GM12878 (cell line): Measurements from ENCODE around the gene TGFBR3. TPM values are rescaled to one million over a fixed set of nuclear protein-coding genes. Genes with fewer than 3 reads are reported as not detected.

Experiments used
- ATAC-seq: fragments of 200-7000 bp; cut with Tn5 transposase; 3 replicates; pipeline ENCODE4 v1.9.1; 2020; ENCODE audit warnings: mild to moderate bottlenecking, moderate library complexity
- BruUV-seq: library from RNA; stranded (reverse); fragments of 400-500 nt; replicated peaks from 2 replicates; lab custom pipeline; 2021; lab: Mats Ljungman, UMichigan
- CTCF ChIA-PET: fragments of 300-600 bp; sonication (Branson Sonifier 250); formaldehyde crosslinking; extraction: SDS; loops from one replicate; lab custom pipeline; 2021; ENCODE audit warnings: inconsistent platforms; lab: Yijun Ruan, JAX
- POLR2A ChIA-PET: fragments of 350-600 bp; formaldehyde crosslinking; extraction: SDS; loops from one replicate; lab custom pipeline; 2021; ENCODE audit warnings: inconsistent platforms; lab: Charles Lee
- RAD21 ChIA-PET: fragments of 300-600 bp; sonication (Branson Sonifier 250); formaldehyde crosslinking; loops from one replicate; lab custom pipeline; 2023; ENCODE audit warnings: antibody characterized with exemption; ENCODE audit not compliant: unreplicated experiment; lab: Charles Lee
- SMC1A ChIA-PET: fragments of 300-600 bp; sonication (Branson Sonifier 250); formaldehyde crosslinking; loops from one replicate; lab custom pipeline; 2023; ENCODE audit not compliant: unreplicated experiment, uncharacterized antibody; lab: Charles Lee
- DNase-seq: peaks from one replicate; pipeline ENCODE4 v3.0.0-alpha.2; 2011; ENCODE audit warnings: low read depth, low spot score
- FAIRE-seq: peaks from 3 replicates; lab custom pipeline; 2011; peaks lifted over from hg19 to GRCh38; lab: Jason Lieb, UNC
- H2AFZ ChIP-seq: 2 replicates; pipeline ENCODE4 v1.6.0; 2011; ENCODE audit warnings: low read depth, low read length, control low read depth; ENCODE audit not compliant: control insufficient read depth
- H3K27ac ChIP-seq: 2 replicates; pipeline ENCODE4 v1.5.1; 2011; ENCODE audit warnings: control low read depth; ENCODE audit not compliant: control insufficient read depth, insufficient read depth
- H3K27me3 ChIP-seq, 2 experiments: replicated peaks in 1 of 2; 2 replicates each; pipeline versions ENCODE4 v1.6.0 to v1.6.1; 2011; ENCODE audit warnings: low read length in 1 of 2; ENCODE audit not compliant: control insufficient read depth in 2 of 2, insufficient read depth in 2 of 2
- H3K36me3 ChIP-seq, 2 experiments: 2 replicates each; pipeline ENCODE4 v1.5.1; 2011; ENCODE audit warnings: low read length in 1 of 2; ENCODE audit not compliant: control insufficient read depth in 2 of 2, insufficient read depth in 2 of 2
- H3K4me1 ChIP-seq: 2 replicates; pipeline ENCODE4 v1.6.1; 2011; ENCODE audit warnings: mild to moderate bottlenecking, low read length, moderate library complexity, mixed read lengths; ENCODE audit not compliant: control insufficient read depth, insufficient read depth
- H3K4me2 ChIP-seq: 2 replicates; pipeline ENCODE4 v1.6.0; 2011; ENCODE audit warnings: control low read depth; ENCODE audit not compliant: control insufficient read depth, insufficient read depth
- H3K4me3 ChIP-seq: fragments of 200-600 bp; sonication (generic); 2 replicates; pipeline ENCODE4 v1.5.1; 2016
- H3K79me2 ChIP-seq: 2 replicates; pipeline ENCODE4 v1.6.0; 2011; ENCODE audit warnings: low read length; ENCODE audit not compliant: control insufficient read depth, insufficient read depth
- H3K9ac ChIP-seq: 2 replicates; pipeline ENCODE4 v1.8.0; 2011; ENCODE audit warnings: low read length, control low read depth, mixed read lengths; ENCODE audit not compliant: control insufficient read depth, insufficient read depth
- H3K9me3 ChIP-seq: replicated peaks from 3 replicates; pipeline ENCODE4 v1.5.1; 2011; ENCODE audit warnings: mild to moderate bottlenecking, low read length; ENCODE audit not compliant: control insufficient read depth, insufficient read depth
- H4K20me1 ChIP-seq: 2 replicates; pipeline ENCODE4 v1.6.0; 2011; ENCODE audit not compliant: control insufficient read depth, insufficient read depth
- GABPA ChIP-seq: IDR thresholded peaks from 2 replicates; pipeline ENCODE4 v1.6.1; 2014; ENCODE audit warnings: antibody characterized with exemption, low read depth, mild to moderate bottlenecking, inconsistent platforms
- HDAC6 ChIP-seq: fragments of 200-600 bp; sonication (generic); IDR thresholded peaks from one replicate; pipeline ENCODE4 v1.8.0; 2017; ENCODE audit warnings: antibody characterized with exemption; ENCODE audit not compliant: unreplicated experiment
- NFXL1 ChIP-seq: fragments of 450-650 bp; IDR thresholded peaks from 2 replicates; pipeline ENCODE4 v1.6.1; 2017; ENCODE audit warnings: antibody characterized with exemption, mild to moderate bottlenecking, borderline replicate concordance
- POLR2AphosphoS2 ChIP-seq: IDR thresholded peaks from 2 replicates; pipeline ENCODE4 v1.6.1; 2011; ENCODE audit warnings: low read depth, mild to moderate bottlenecking, low read length, improper control_type of control experiment, moderate library complexity
- RBBP5 ChIP-seq: fragments of 200-600 bp; sonication (generic); conservative IDR thresholded peaks from 2 replicates; pipeline ENCODE4 v1.6.1; 2016
- RFX5 ChIP-seq: IDR thresholded peaks from 2 replicates; pipeline ENCODE4 v1.6.1; 2011; ENCODE audit warnings: low read depth, low read length, improper control_type of control experiment
- SIX5 ChIP-seq: IDR thresholded peaks from 2 replicates; pipeline ENCODE4 v1.6.1; 2011; ENCODE audit warnings: mild to moderate bottlenecking, low read depth, low read length, moderate library complexity; ENCODE audit not compliant: severe bottlenecking
- SMARCA5 ChIP-seq: fragments of 450-650 bp; IDR thresholded peaks from 2 replicates; pipeline ENCODE4 v1.6.1; 2017; ENCODE audit warnings: mild to moderate bottlenecking
- TAF1 ChIP-seq: IDR thresholded peaks from 2 replicates; pipeline ENCODE4 v1.6.1; 2011; ENCODE audit warnings: mild to moderate bottlenecking, low read depth, low read length, borderline replicate concordance
- WGBS: methylation state at CpG from one replicate; pipeline ENCODE4 v1.1.6; 2016; ENCODE audit warnings: low lambda C conversion rate; ENCODE audit not compliant: insufficient replicate concordance, insufficient coverage; ENCODE audit errors: missing lambda C conversion rate; 5-methylcytosine and 5-hydroxymethylcytosine counted together
- in situ Hi-C: fragments of 300-500 bp; cut with MboI; formaldehyde crosslinking; loops from 9 replicates; pipeline ENCODE4 v1.14.3; 2018; ENCODE audit warnings: mixed read lengths
- intact Hi-C: fragments of 100-400 bp; cut with micrococcal nuclease; formaldehyde crosslinking; loops from one replicate; pipeline ENCODE4 v1.14.2; 2022; ENCODE audit not compliant: unreplicated experiment
- polyA plus RNA-seq, 11 experiments: library from polyadenylated mRNA; depleted of rRNA in 4 of 11; unstranded in 6 of 11; stranded (reverse) in 5 of 11; fragments of >200 nt; fragmentation: Nextera tagmentation in 4 of 11; fragmentation: Illumina TruSeq in 1 of 11; extraction: Ambion mirVana in 4 of 11; extraction: Trizol in 1 of 11; gene quantifications; 1 replicate in 1 of 11; 2 replicates in 10 of 11; pipeline versions ENCODE4 v1.2.1 to v1.2.3, GENCODE V29; 2011 to 2016; ENCODE audit warnings: inconsistent platforms in 2 of 11, missing spikeins in 2 of 11, low read depth in 1 of 11
- total RNA-seq, 4 experiments: library from RNA; depleted of rRNA in 3 of 4; stranded (reverse); fragments of >200 nt in 3 of 4; fragmentation: Illumina TruSeq in 1 of 4; extraction: Trizol in 1 of 4; gene quantifications; 2 replicates each; pipeline versions ENCODE4 v1.2.1 to v1.2.3, GENCODE V29; 2013 to 2021
- TF ChIP-seq, protein P1 (sequence below): fragments of 150-350 bp; IDR thresholded peaks from 2 replicates; pipeline ENCODE4 v1.6.1; 2014; ENCODE audit warnings: mild to moderate bottlenecking, low read depth, low read length
- TF ChIP-seq, protein P2 (sequence below): fragments of 450-650 bp; IDR thresholded peaks from 2 replicates; pipeline ENCODE4 v1.6.1; 2017; ENCODE audit warnings: mild to moderate bottlenecking, moderate library complexity
- TF ChIP-seq, protein P3 (sequence below): IDR thresholded peaks from 2 replicates; pipeline ENCODE4 v1.6.1; 2012; ENCODE audit warnings: low read depth, low read length, improper control_type of control experiment
- TF ChIP-seq, protein P4 (sequence below): fragments of 150-350 bp; IDR thresholded peaks from 2 replicates; pipeline ENCODE4 v1.6.1; 2016; ENCODE audit warnings: low read depth, low read length

Gene TGFBR3
- total and polyA plus RNA-seq, 10 of the 15 experiments (the other 5 are each of a cell fraction or from before 2014, with no cell fraction given), result 2.7 to 16.5 (median 12.6) TPM

DNA sequence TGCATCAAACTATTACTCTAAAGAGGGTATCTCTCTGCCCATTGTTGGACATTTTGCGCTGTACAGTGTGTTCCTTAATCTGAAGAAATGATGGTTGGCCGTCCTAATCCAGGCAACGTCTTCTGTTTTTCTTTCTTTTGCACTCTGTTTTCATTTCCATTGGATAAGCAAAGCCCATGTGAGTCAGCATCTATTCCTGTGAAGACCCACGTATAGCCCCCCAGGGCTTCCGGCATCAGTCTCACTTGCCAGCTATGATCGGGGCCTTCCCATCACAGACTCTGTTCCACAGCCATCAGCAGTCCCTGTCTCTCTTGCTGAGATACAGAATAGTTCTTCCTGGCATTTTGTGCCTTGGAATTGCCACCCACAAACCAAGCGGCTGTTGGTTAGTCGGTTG, 34.0 kb upstream of the TGFBR3 start (continued):
- TF ChIP-seq, protein P1, sequence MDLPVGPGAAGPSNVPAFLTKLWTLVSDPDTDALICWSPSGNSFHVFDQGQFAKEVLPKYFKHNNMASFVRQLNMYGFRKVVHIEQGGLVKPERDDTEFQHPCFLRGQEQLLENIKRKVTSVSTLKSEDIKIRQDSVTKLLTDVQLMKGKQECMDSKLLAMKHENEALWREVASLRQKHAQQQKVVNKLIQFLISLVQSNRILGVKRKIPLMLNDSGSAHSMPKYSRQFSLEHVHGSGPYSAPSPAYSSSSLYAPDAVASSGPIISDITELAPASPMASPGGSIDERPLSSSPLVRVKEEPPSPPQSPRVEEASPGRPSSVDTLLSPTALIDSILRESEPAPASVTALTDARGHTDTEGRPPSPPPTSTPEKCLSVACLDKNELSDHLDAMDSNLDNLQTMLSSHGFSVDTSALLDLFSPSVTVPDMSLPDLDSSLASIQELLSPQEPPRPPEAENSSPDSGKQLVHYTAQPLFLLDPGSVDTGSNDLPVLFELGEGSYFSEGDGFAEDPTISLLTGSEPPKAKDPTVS, result no peak
- TF ChIP-seq GABPA, result no peak
- TF ChIP-seq, all 136 proteins: peak for 0

DNA sequence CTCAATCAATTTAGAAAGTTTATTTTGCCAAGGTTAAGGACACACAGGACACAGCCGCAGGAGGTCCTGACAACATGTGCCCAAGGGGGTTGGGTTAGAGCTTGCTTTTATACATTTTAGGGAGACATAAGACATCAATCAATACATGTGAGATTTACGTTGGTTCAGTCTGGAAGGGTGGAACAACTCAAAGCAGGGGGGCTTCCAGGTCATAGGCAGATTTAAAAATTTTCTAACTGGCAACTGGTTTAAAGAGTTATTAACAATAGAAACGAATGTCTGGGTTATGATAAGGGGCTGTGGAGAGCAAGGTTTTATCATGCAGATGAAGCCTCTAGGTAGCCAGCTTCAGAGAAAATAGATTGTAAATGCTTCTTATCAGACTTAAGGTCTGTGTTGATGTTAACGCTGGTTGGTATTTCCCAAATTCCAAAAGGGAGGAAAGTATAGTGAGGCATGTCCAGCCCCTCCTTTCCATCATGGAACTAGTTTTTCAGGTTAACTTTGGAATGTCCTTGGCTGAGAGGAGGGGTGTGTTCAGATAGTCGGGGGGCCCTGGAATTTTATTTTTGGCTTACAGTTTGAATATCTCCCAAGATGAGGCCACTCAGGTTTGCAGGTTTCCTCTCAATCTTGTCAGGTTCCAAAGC, 31.0 kb upstream of the TGFBR3 start:
- DNase-seq (no peak), FAIRE-seq (no peak)
- intact Hi-C loops (no loop called here), in situ Hi-C loops (no loop called here)
- Histone ChIP-seq H3K27ac (no peak overlapping the region), H3K9ac (no peak overlapping the region), H3K79me2 (no peaks in the 10 kb centered on the region), H3K36me3 (no peaks in the 10 kb centered on the region), H3K4me3 (no peak overlapping the region), H2AFZ (no peak overlapping the region), H3K4me2 (no peak overlapping the region), H4K20me1 (no peaks in the 10 kb centered on the region), H3K9me3 (no peaks in the 10 kb centered on the region)
- ChIA-PET SMC1A (no interaction called here), CTCF (no interaction called here), RAD21 (no interaction called here), POLR2A (no interaction called here)
- BruUV-seq, result no TSS peak
- TF ChIP-seq, protein P2, sequence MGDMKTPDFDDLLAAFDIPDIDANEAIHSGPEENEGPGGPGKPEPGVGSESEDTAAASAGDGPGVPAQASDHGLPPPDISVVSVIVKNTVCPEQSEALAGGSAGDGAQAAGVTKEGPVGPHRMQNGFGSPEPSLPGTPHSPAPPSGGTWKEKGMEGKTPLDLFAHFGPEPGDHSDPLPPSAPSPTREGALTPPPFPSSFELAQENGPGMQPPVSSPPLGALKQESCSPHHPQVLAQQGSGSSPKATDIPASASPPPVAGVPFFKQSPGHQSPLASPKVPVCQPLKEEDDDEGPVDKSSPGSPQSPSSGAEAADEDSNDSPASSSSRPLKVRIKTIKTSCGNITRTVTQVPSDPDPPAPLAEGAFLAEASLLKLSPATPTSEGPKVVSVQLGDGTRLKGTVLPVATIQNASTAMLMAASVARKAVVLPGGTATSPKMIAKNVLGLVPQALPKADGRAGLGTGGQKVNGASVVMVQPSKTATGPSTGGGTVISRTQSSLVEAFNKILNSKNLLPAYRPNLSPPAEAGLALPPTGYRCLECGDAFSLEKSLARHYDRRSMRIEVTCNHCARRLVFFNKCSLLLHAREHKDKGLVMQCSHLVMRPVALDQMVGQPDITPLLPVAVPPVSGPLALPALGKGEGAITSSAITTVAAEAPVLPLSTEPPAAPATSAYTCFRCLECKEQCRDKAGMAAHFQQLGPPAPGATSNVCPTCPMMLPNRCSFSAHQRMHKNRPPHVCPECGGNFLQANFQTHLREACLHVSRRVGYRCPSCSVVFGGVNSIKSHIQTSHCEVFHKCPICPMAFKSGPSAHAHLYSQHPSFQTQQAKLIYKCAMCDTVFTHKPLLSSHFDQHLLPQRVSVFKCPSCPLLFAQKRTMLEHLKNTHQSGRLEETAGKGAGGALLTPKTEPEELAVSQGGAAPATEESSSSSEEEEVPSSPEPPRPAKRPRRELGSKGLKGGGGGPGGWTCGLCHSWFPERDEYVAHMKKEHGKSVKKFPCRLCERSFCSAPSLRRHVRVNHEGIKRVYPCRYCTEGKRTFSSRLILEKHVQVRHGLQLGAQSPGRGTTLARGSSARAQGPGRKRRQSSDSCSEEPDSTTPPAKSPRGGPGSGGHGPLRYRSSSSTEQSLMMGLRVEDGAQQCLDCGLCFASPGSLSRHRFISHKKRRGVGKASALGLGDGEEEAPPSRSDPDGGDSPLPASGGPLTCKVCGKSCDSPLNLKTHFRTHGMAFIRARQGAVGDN, result no peak
- no peak for TF ChIP-seq RFX5
- TF ChIP-seq, protein P3, sequence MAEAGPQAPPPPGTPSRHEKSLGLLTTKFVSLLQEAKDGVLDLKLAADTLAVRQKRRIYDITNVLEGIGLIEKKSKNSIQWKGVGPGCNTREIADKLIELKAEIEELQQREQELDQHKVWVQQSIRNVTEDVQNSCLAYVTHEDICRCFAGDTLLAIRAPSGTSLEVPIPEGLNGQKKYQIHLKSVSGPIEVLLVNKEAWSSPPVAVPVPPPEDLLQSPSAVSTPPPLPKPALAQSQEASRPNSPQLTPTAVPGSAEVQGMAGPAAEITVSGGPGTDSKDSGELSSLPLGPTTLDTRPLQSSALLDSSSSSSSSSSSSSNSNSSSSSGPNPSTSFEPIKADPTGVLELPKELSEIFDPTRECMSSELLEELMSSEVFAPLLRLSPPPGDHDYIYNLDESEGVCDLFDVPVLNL, result no peak
- TF ChIP-seq TAF1, result no peak
- TF ChIP-seq SMARCA5, result no peak
- no peak for TF ChIP-seq POLR2AphosphoS2
- no peak for TF ChIP-seq SIX5
- TF ChIP-seq HDAC6, result no peak
- TF ChIP-seq RBBP5, result no peak
- TF ChIP-seq, protein P4, sequence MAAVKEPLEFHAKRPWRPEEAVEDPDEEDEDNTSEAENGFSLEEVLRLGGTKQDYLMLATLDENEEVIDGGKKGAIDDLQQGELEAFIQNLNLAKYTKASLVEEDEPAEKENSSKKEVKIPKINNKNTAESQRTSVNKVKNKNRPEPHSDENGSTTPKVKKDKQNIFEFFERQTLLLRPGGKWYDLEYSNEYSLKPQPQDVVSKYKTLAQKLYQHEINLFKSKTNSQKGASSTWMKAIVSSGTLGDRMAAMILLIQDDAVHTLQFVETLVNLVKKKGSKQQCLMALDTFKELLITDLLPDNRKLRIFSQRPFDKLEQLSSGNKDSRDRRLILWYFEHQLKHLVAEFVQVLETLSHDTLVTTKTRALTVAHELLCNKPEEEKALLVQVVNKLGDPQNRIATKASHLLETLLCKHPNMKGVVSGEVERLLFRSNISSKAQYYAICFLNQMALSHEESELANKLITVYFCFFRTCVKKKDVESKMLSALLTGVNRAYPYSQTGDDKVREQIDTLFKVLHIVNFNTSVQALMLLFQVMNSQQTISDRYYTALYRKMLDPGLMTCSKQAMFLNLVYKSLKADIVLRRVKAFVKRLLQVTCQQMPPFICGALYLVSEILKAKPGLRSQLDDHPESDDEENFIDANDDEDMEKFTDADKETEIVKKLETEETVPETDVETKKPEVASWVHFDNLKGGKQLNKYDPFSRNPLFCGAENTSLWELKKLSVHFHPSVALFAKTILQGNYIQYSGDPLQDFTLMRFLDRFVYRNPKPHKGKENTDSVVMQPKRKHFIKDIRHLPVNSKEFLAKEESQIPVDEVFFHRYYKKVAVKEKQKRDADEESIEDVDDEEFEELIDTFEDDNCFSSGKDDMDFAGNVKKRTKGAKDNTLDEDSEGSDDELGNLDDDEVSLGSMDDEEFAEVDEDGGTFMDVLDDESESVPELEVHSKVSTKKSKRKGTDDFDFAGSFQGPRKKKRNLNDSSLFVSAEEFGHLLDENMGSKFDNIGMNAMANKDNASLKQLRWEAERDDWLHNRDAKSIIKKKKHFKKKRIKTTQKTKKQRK, result no peak
- no peak for TF ChIP-seq NFXL1
- TF ChIP-seq, all 136 proteins: peak for 0
- no peaks in the 10 kb centered on the region for H3K4me1 ChIP-seq
- H3K27me3 ChIP-seq, result no peaks in the 10 kb centered on the region
- no peak for ATAC-seq
- WGBS, result 39% methylated on average over 5 of the region's 5 CpGs
